GM23248 (cell line): ENCODE data around the gene ACOT7. TPM values are rescaled to one million over a fixed set of nuclear protein-coding genes. Genes with fewer than 3 reads are reported as not detected.
A peak's percentile ranks its signal among the peaks of the same experiment; 100 is the strongest.

ENCODE experiments used
- DNase-seq: peaks from one replicate; pipeline ENCODE4 v3.0.0-alpha.2; 2015
- H2AFZ ChIP-seq: fragments of 200-600 bp; sonication (generic); 2 replicates; pipeline ENCODE4 v1.6.1; 2016; ENCODE audit warnings: antibody characterized with exemption
- H3F3A ChIP-seq: fragments of 200-600 bp; sonication (generic); 2 replicates; pipeline ENCODE4 v1.6.1; 2016; ENCODE audit warnings: mild to moderate bottlenecking, antibody characterized with exemption, mixed run types; ENCODE audit not compliant: insufficient read depth
- H3K27ac ChIP-seq: fragments of 200-600 bp; sonication (generic); 2 replicates; pipeline ENCODE4 v1.5.1; 2016; ENCODE audit warnings: mild to moderate bottlenecking
- H3K27me3 ChIP-seq: fragments of 200-600 bp; sonication (generic); replicated peaks from 2 replicates; pipeline ENCODE4 v1.6.1; 2016; ENCODE audit warnings: mild to moderate bottlenecking; ENCODE audit not compliant: insufficient read depth
- H3K36me3 ChIP-seq: fragments of 200-600 bp; sonication (generic); 2 replicates; pipeline ENCODE4 v1.6.1; 2016; ENCODE audit warnings: low read depth, mild to moderate bottlenecking
- H3K4me1 ChIP-seq: fragments of 200-600 bp; sonication (generic); 2 replicates; pipeline ENCODE4 v1.6.1; 2016; ENCODE audit warnings: mild to moderate bottlenecking; ENCODE audit not compliant: insufficient read depth
- H3K4me2 ChIP-seq: fragments of 200-600 bp; sonication (generic); one replicate; pipeline ENCODE4 v1.6.1; 2016; ENCODE audit warnings: mild to moderate bottlenecking; ENCODE audit not compliant: unreplicated experiment
- H3K4me3 ChIP-seq: fragments of 200-600 bp; sonication (generic); 2 replicates; pipeline ENCODE4 v1.5.1; 2016; ENCODE audit warnings: mild to moderate bottlenecking
- H3K79me2 ChIP-seq: fragments of 200-600 bp; sonication (generic); 2 replicates; pipeline ENCODE4 v1.6.1; 2016; ENCODE audit warnings: mild to moderate bottlenecking; ENCODE audit not compliant: insufficient read depth
- H3K9ac ChIP-seq: fragments of 200-600 bp; sonication (generic); 2 replicates; pipeline ENCODE4 v1.6.1; 2016; ENCODE audit warnings: mild to moderate bottlenecking
- H3K9me2 ChIP-seq: fragments of 200-600 bp; sonication (generic); 2 replicates; pipeline ENCODE4 v1.6.1; 2016; ENCODE audit warnings: mixed run types, mild to moderate bottlenecking, moderate library complexity; ENCODE audit not compliant: insufficient read depth
- H3K9me3 ChIP-seq: fragments of 200-600 bp; sonication (generic); one replicate; pipeline ENCODE4 v1.6.1; 2017; ENCODE audit warnings: low read depth
- H4K20me1 ChIP-seq: fragments of 200-600 bp; sonication (generic); 2 replicates; pipeline ENCODE4 v1.6.0; 2016; ENCODE audit not compliant: insufficient read depth
- EZH2 ChIP-seq: fragments of 200-600 bp; sonication (generic); IDR thresholded peaks from 2 replicates; pipeline ENCODE4 v1.6.1; 2018; ENCODE audit warnings: antibody characterized with exemption, mild to moderate bottlenecking; ENCODE audit not compliant: insufficient read depth, poor library complexity, severe bottlenecking
- EZH2phosphoT487 ChIP-seq: fragments of 200-600 bp; sonication (generic); IDR thresholded peaks from 2 replicates; pipeline ENCODE4 v1.6.1; 2018; ENCODE audit warnings: antibody characterized with exemption, moderate library complexity, mild to moderate bottlenecking, low read depth; ENCODE audit not compliant: insufficient read depth
- WGBS, 2 experiments: methylation state at CpG; one replicate each; pipeline ENCODE4 v1.1.6; 2015 to 2017; ENCODE audit warnings: low lambda C conversion rate in 2 of 2, low coverage in 1 of 2; ENCODE audit errors: missing lambda C conversion rate in 2 of 2; 5-methylcytosine and 5-hydroxymethylcytosine counted together
- in situ Hi-C: fragments of 300-500 bp; cut with MboI; formaldehyde crosslinking; loops from 2 replicates; pipeline ENCODE4 v1.15.0; 2020
- polyA plus RNA-seq: library from polyadenylated mRNA; unstranded; fragments of >200 nt; fragmentation: Nextera tagmentation; extraction: Ambion mirVana; gene quantifications from 2 replicates; pipeline ENCODE4 v1.2.1, GENCODE V29; 2016
- total RNA-seq: library from RNA; depleted of rRNA; stranded (reverse); fragments of >200 nt; shearing (Covaris generic); gene quantifications from 2 replicates; pipeline ENCODE4 v1.2.3, GENCODE V29; 2014

The ACOT7 gene
- total and polyA plus RNA-seq, 2 experiments from 2014 or later: 25.7 to 74.7 TPM

DNA sequence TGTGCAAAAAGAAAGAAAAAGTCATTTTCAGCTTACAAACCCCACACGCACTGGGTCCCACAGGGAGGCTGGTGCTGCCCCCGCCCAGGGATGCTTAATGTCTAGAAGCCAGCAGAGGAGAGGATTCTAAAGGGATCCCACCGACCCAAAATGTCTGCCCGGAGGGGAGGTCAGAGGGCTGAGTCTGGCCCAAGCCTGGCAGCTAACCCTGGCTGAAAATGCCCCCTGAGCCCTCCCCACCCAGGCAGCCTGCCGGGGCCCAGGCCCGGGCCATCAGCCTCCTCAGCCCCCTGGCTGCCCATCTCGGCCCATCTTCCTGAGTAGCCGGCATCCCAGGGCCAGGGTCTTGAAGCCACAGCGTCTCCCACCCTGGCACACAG lies 33.5 kb downstream of the ACOT7 start:
- TF ChIP-seq EZH2 (no peak), EZH2phosphoT487 (no peak)
- no peak for DNase-seq
- 92 to 93% methylated on average over 9 of the region's 9 CpGs for WGBS, 2 experiments
- H3K27ac ChIP-seq: no peak overlapping the region
- in situ Hi-C loops: no loop called here
- no peaks in the 10 kb centered on the region for H4K20me1 ChIP-seq
- peak overlapping the region; percentile 61 for H3K9ac ChIP-seq
- H3K4me2 ChIP-seq: no peak overlapping the region
- H3K4me1 ChIP-seq: 0 out of 2 replicates have a peak, but pooled peaks cover 4% of the 10 kb centered on the region
- no peaks in the 10 kb centered on the region for H3K79me2 ChIP-seq
- H3F3A ChIP-seq: no peaks in the 10 kb centered on the region
- no peaks in the 10 kb centered on the region for H3K9me3 ChIP-seq
- no peak overlapping the region for H3K4me3 ChIP-seq
- H2AFZ ChIP-seq: no peak overlapping the region
- H3K36me3 ChIP-seq: no peaks in the 10 kb centered on the region
- no peaks in the 10 kb centered on the region for H3K9me2 ChIP-seq
- no peaks in the 10 kb centered on the region for H3K27me3 ChIP-seq

DNA sequence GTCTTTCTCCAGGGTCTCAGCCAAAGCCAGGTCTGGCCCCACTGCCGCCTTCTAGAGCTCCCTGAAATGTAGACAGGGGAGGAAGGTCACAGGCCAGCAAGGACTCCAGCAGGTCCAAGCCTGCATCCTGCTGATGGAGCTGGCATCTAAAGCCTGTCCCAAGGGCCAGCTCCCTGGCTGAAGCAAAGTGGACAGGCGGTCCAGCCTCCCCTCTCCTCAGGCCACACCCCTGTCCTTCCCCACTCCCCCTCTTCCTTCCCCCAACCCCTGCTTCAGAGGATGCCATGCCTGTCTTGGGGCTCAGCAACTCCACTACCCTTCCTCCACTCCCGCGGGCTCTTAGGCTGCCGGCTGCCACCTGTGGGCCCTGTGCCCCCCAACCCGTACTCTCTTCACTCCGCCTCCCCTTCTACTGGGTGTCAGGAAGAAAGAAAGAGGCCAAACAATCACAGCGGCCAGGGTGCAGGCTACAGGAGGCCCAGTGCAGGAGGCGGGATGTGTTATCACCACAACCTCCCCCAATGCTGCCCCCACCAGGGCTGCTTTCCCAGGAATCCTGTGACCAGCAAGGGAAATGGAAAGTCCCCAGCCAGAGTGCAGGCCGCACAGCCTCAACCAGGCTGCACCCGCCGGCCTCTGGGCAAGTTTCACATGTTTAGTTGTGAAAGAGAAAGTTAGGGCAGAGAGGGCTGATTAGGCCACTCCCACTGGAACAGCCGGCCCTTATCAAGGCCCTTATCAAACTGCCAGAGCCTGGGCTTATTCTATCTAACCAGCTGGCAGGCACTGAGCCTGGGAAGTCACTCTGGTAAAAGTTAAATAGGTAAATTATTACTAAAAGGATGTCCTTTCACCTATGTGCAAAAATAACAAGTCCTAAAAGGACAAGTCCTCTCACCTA lies 34.1 kb downstream of the ACOT7 start:
- 0 out of 2 replicates have a peak overlapping the region, but pooled peaks have one; percentile 19 for H3K27ac ChIP-seq
- H3K27me3 ChIP-seq: no peaks in the 10 kb centered on the region
- no peaks in the 10 kb centered on the region for H3K9me2 ChIP-seq
- TF ChIP-seq EZH2phosphoT487: no peak
- TF ChIP-seq EZH2: no peak
- H3K4me3 ChIP-seq: no peak overlapping the region
- no peaks in the 10 kb centered on the region for H4K20me1 ChIP-seq
- H2AFZ ChIP-seq: peak overlapping the region; percentile 69
- no peaks in the 10 kb centered on the region for H3K9me3 ChIP-seq
- peak overlapping the region; percentile 4 for H3K4me2 ChIP-seq
- no peaks in the 10 kb centered on the region for H3K79me2 ChIP-seq
- WGBS, 2 experiments: 43 to 49% methylated on average over 11 to 13 of the region's 13 CpGs
- DNase-seq: peak; percentile 65
- in situ Hi-C loops: no loop called here
- H3K9ac ChIP-seq: peak overlapping the region; percentile 61
- H3F3A ChIP-seq: no peaks in the 10 kb centered on the region
- H3K4me1 ChIP-seq: 0 out of 2 replicates have a peak, but pooled peaks cover 4% of the 10 kb centered on the region
- H3K36me3 ChIP-seq: no peaks in the 10 kb centered on the region

DNA sequence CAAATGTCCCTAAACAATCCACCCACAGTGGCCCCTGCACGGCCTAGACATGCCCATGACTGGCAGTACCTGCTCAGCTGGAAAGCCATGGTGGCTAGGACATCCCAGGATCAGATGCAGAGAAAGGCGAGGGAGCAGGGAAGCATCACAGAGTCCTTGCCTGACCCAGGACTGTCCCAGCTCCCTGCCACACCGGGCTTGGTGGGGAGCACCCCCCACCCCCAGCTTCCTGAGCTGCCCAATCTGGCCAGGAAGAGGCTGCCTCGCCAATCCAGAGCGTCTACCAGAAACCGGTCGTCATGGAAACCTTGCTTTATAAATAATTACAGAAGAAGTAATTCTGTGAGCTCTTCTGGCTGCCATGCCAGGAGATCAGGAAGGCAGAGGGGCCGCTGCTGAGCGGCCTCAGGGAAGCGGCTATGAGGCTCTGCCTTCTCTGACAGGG lies 34.8 kb downstream of the ACOT7 start:
- in situ Hi-C loops: no loop called here

DNA sequence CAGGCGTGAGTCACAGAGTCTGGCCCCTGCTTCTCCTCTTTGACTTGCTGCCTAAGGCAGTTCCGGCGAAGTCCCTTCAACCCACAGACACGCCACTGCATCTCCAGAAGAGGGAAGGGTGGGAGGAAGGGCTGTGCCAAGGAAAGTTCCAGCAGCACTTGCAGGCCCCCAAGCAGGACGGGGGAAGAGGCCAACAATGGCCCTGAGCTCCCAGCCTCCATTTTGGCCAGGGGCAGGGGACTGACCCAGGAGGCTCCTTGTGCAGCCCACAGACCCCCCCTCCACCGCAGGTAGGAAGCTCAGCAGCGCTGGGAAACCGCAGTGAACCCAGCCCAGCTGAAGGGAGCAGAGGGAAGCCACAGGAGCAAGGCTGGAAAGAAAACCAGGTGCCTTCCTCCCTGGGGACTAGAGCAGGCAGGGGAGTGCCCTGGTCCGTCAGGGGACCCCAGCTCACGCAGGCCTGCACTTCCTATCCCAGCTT lies 35.4 kb downstream of the ACOT7 start:
- TF ChIP-seq EZH2 (no peak), EZH2phosphoT487 (no peak)
- H3K27me3 ChIP-seq: no peaks in the 10 kb centered on the region
- H3F3A ChIP-seq: no peaks in the 10 kb centered on the region
- H3K9ac ChIP-seq: no peak overlapping the region
- no peak overlapping the region for H3K4me2 ChIP-seq
- H3K9me2 ChIP-seq: no peaks in the 10 kb centered on the region
- DNase-seq: peak; percentile 40
- H2AFZ ChIP-seq: no peak overlapping the region
- in situ Hi-C loops: no loop called here
- H3K27ac ChIP-seq: no peak overlapping the region
- H3K9me3 ChIP-seq: no peaks in the 10 kb centered on the region
- H3K4me3 ChIP-seq: no peak overlapping the region
- no peaks in the 10 kb centered on the region for H4K20me1 ChIP-seq
- H3K79me2 ChIP-seq: no peaks in the 10 kb centered on the region
- no peaks in the 10 kb centered on the region for H3K36me3 ChIP-seq
- peaks cover 14% of the 10 kb centered on the region for H3K4me1 ChIP-seq
- WGBS, 2 experiments: 75 to 80% methylated on average over 10 of the region's 10 CpGs

More for the DNA sequence above, 34.8 kb downstream of the ACOT7 start:
- Histone ChIP-seq H3K4me2 (no peak overlapping the region), H3K79me2 (no peaks in the 10 kb centered on the region), H4K20me1 (no peaks in the 10 kb centered on the region), H3K27me3 (no peaks in the 10 kb centered on the region), H3K9me2 (no peaks in the 10 kb centered on the region), H3K36me3 (no peaks in the 10 kb centered on the region), H3K9me3 (no peaks in the 10 kb centered on the region), H2AFZ (no peak overlapping the region), H3K4me1 (peaks cover 8% of the 10 kb centered on the region), H3K9ac (peak overlapping the region; percentile 61), H3K27ac (no peak overlapping the region), H3K4me3 (no peak overlapping the region), H3F3A (no peaks in the 10 kb centered on the region)
- TF ChIP-seq EZH2phosphoT487: no peak
- no peak for TF ChIP-seq EZH2
- WGBS, 2 experiments: 36 to 43% methylated on average over 10 of the region's 10 CpGs
- peak; percentile 87 for DNase-seq
